Right renal pelvis (tissue), 4 donors: ENCODE data around the gene H1-8. TPM values are rescaled to one million over a fixed set of nuclear protein-coding genes. Genes with fewer than 3 reads are reported as not detected.

Experiments used
- DNase-seq, 4 donors: peaks; one replicate each; pipeline ENCODE4 v3.0.0-alpha.2; 2013; ENCODE audit warnings: low read depth in 4 of 4, low spot score in 3 of 4, missing footprints in 1 of 4
- polyA plus RNA-seq, 4 donors: library from polyadenylated mRNA; unstranded; fragments of 120-200 nt; gene quantifications; one replicate each; pipeline ENCODE4 v1.2.1, GENCODE V29; 2013; ENCODE audit not compliant: insufficient read length in 4 of 4

H1-8 gene
- polyA plus RNA-seq, 4 donors, result not detected

GRCh38 chr3:129554356-129555152 lies 11.6 kb downstream of the H1-8 start:
- DNase-seq, result no peak

- no peak for DNase-seq
These were observed 12.2 kb downstream of the H1-8 start for GRCh38 chr3:129555153-129555550.

GRCh38 chr3:129555616-129556357 lies 12.8 kb downstream of the H1-8 start:
- no peak for DNase-seq

GRCh38 chr3:129556358-129556695 lies 13.4 kb downstream of the H1-8 start:
- DNase-seq, result no peak

- DNase-seq, result no peak
These were observed 14.0 kb downstream of the H1-8 start for GRCh38 chr3:129556890-129557547.

- no peak for DNase-seq
These were observed 14.5 kb downstream of the H1-8 start for GRCh38 chr3:129557548-129557894.

GRCh38 chr3:129558081-129558771 lies 15.3 kb downstream of the H1-8 start:
- no peak for DNase-seq

- DNase-seq, result no peak
These were observed 16.0 kb downstream of the H1-8 start for GRCh38 chr3:129558772-129559564.

GRCh38 chr3:129559565-129560079 lies 16.6 kb downstream of the H1-8 start:
- DNase-seq, result no peak

GRCh38 chr3:129560269-129560787 lies 17.4 kb downstream of the H1-8 start:
- no peak for DNase-seq

GRCh38 chr3:129560911-129561594 lies 18.1 kb downstream of the H1-8 start:
- peak; percentile 26 to 47 (median 34) for DNase-seq

- DNase-seq, result no peak
These were observed 18.8 kb downstream of the H1-8 start for GRCh38 chr3:129561619-129562248.

- DNase-seq, result no peak
These were observed 19.8 kb downstream of the H1-8 start for GRCh38 chr3:129562803-129563202.

GRCh38 chr3:129563332-129563731 lies 20.4 kb downstream of the H1-8 start:
- no peak for DNase-seq

- no peak for DNase-seq
These were observed 21.0 kb downstream of the H1-8 start for GRCh38 chr3:129563850-129564535.

- no peak for DNase-seq
These were observed 22.1 kb downstream of the H1-8 start for GRCh38 chr3:129564981-129565644.

GRCh38 chr3:129565902-129566301 lies 22.9 kb downstream of the H1-8 start:
- no peak for DNase-seq
